ENCODE measurements around the gene ITGA8.
"Not testable (repeated sequence)": the region's sequence is repeated elsewhere in the genome, so short reads cannot be mapped to it uniquely, and the experiment has no call there.

The ITGA8 gene

DNA sequence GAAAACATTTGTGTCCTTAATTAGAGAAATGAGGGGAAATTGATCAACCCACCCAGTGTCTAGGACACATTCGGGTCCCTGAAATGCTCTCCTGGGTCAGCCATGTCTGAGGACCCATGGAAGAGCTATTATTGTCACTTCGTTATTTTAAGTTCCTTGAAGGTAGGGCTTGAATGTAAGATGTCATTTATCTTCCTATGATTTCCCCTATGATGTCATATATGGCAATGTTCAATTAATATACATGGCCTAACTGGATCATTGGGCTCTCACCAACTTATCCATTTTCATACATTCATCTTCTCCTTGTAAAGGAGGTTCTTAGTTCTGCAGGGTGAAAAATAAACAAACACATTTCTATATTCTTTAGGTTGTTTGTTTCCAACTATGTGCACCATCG, 235.6 kb downstream of the ITGA8 start:
- Mint-ChIP-seq H3K4me1 (ENCODE audit: low read depth) (no peaks in the 10 kb centered on the region), H3K4me3 (no peak overlapping the region), H3K27me3 (peaks cover 44% of the 10 kb centered on the region), H3K9me3 (no peaks in the 10 kb centered on the region), H3K36me3 (ENCODE audit: low read depth) (no peaks in the 10 kb centered on the region), H3K27ac (no peak overlapping the region)
- no peak for DNase-seq

DNA sequence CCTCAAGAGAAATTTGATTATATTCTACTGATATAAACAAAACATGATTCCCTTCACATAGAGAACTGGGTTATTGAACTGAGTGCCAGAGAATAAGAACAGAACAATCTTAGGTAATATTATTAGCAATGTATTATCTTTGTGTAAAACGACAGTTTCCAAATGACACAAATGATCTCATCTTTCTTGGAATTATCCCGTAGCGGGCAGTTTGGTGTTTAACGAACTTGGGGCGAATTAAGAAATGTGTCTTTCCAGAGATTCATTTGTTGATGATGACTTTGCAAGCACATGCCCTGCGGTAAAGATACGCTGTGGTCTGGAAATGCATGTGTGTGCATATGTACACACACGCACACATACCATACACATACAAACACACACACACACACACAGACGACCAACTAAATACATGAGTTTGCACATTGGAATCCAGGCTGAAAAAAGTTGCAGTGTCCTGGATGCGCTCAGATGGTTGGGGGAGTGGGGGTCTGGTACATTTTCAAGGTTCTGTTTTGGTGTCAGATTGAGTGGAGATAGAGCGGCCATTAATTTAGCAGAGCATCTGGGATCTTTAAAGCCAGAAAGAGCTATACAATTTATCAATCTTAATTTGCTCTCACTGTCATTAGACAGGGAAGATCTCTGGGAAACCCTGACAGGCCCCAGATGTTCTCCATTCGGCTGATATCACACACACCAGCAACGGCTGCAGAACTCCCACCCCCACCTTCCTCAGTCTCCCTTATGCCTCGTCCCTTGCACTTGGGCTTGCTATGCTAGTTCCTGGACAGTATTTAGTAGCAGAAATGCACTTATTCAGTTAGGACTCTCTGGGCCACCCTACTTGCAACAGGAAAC, 236.3 kb downstream of the ITGA8 start:
- no peak overlapping the region for H3K27ac Mint-ChIP-seq
- no peaks in the 10 kb centered on the region for H3K36me3 Mint-ChIP-seq (ENCODE audit: low read depth)
- H3K27me3 Mint-ChIP-seq, result peaks cover 41% of the 10 kb centered on the region
- H3K4me1 Mint-ChIP-seq (ENCODE audit: low read depth), result no peaks in the 10 kb centered on the region
- DNase-seq, result no peak
- no peaks in the 10 kb centered on the region for H3K9me3 Mint-ChIP-seq
- H3K4me3 Mint-ChIP-seq, result no peak overlapping the region

DNA sequence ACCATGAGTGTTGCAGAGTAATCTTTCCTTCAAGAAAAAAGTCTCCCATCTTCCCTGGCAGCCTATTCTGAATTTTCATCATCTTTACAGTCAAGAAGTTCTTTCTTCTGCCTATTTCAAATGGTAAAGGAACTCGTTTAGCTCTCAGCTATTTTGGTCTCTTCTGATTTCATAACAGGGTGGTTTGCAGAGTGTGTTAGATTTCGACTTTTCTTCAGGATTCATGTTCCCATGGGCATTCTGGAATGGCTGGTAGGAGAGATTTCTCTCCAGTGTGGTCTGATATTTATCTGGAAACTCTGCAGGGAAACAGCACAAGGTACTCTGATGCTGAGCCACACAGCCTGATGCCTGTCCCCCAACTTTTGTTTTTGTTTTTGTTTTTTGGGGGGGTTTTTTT, 237.6 kb downstream of the ITGA8 start:
- no peaks in the 10 kb centered on the region for H3K9me3 Mint-ChIP-seq
- peaks cover 47% of the 10 kb centered on the region for H3K27me3 Mint-ChIP-seq
- H3K36me3 Mint-ChIP-seq (ENCODE audit: low read depth), result no peaks in the 10 kb centered on the region
- H3K4me1 Mint-ChIP-seq (ENCODE audit: low read depth), result no peaks in the 10 kb centered on the region
- no peak overlapping the region for H3K27ac Mint-ChIP-seq
- DNase-seq, result no peak
- H3K4me3 Mint-ChIP-seq, result no peak overlapping the region

DNA sequence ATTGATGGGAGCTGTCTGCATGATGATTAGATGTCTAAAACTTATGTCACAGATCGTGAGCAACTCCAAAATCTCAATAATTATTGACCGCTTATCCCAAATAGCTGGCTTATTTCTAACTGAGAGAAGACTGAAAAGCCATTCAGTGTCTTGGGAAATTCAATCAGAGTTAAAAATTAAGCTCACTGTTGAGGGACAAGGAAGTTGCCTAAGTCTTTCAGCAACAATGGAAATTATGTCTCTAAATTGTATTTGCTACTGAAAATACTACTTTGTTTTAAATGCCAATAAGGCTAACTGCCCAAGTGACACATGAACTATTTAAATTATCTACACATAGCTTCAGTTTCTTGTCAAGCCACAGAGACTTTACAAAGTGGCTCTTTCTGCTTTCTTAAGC, 240.8 kb downstream of the ITGA8 start:
- Mint-ChIP-seq H3K36me3 (ENCODE audit: low read depth) (no peaks in the 10 kb centered on the region), H3K9me3 (no peaks in the 10 kb centered on the region), H3K4me3 (no peak overlapping the region), H3K27me3 (peaks cover 49% of the 10 kb centered on the region), H3K4me1 (ENCODE audit: low read depth) (no peaks in the 10 kb centered on the region), H3K27ac (no peak overlapping the region)
- DNase-seq, result no peak

DNA sequence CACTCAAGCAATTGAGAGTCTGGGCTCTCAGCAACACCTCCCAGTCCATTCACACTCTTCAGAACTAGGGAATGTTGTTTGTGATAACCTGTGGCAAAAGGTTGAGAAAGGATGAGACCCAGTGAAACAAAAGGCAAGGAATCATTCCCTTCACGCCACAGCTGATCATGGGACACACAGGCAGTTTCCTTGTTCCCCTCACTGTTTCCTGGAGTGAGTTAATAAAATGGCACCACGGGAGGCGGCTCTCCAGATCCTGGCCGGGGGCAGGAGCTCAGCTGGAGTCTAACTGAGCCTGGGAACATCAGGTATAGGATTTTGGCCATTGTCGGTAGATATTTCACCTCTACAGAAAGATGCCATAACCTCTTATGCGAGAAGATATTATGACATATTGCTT, 241.3 kb downstream of the ITGA8 start:
- no peaks in the 10 kb centered on the region for H3K4me1 Mint-ChIP-seq (ENCODE audit: low read depth)
- H3K36me3 Mint-ChIP-seq (ENCODE audit: low read depth), result no peaks in the 10 kb centered on the region
- no peak overlapping the region for H3K27ac Mint-ChIP-seq
- DNase-seq, result no peak
- no peaks in the 10 kb centered on the region for H3K9me3 Mint-ChIP-seq
- H3K27me3 Mint-ChIP-seq, result peaks cover 51% of the 10 kb centered on the region
- H3K4me3 Mint-ChIP-seq, result no peak overlapping the region

- no peak for DNase-seq
- Mint-ChIP-seq H3K4me3 (no peak overlapping the region), H3K9me3 (no peaks in the 10 kb centered on the region), H3K27me3 (peaks cover 61% of the 10 kb centered on the region), H3K4me1 (ENCODE audit: low read depth) (no peaks in the 10 kb centered on the region), H3K27ac (no peak overlapping the region), H3K36me3 (ENCODE audit: low read depth) (no peaks in the 10 kb centered on the region)
Observed at GRCh38 chr10:15476337-15476736, 243.4 kb downstream of the ITGA8 start.

- not testable (repeated sequence) for H3K9me3 Mint-ChIP-seq; H3K36me3 Mint-ChIP-seq (ENCODE audit: low read depth); H3K4me1 Mint-ChIP-seq (ENCODE audit: low read depth); H3K4me3 Mint-ChIP-seq; DNase-seq; H3K27ac Mint-ChIP-seq
- H3K27me3 Mint-ChIP-seq, result peaks cover 57% of the 10 kb centered on the region
Observed at GRCh38 chr10:15475439-15475838, 244.3 kb downstream of the ITGA8 start.

GRCh38 chr10:15474671-15475070, 245.1 kb downstream of the ITGA8 start:
- Mint-ChIP-seq H3K27me3 (peaks cover 52% of the 10 kb centered on the region), H3K4me3 (no peak overlapping the region), H3K36me3 (ENCODE audit: low read depth) (no peaks in the 10 kb centered on the region), H3K4me1 (ENCODE audit: low read depth) (no peaks in the 10 kb centered on the region), H3K9me3 (no peaks in the 10 kb centered on the region), H3K27ac (no peak overlapping the region)
- DNase-seq, result no peak

GRCh38 chr10:15473396-15473767, 246.3 kb downstream of the ITGA8 start:
- DNase-seq, result no peak
- H3K9me3 Mint-ChIP-seq, result no peaks in the 10 kb centered on the region
- no peaks in the 10 kb centered on the region for H3K36me3 Mint-ChIP-seq (ENCODE audit: low read depth)
- H3K4me1 Mint-ChIP-seq (ENCODE audit: low read depth), result no peaks in the 10 kb centered on the region
- H3K4me3 Mint-ChIP-seq, result no peak overlapping the region
- H3K27me3 Mint-ChIP-seq, result peaks cover 49% of the 10 kb centered on the region
- no peak overlapping the region for H3K27ac Mint-ChIP-seq

GRCh38 chr10:15472431-15473395, 247.0 kb downstream of the ITGA8 start:
- H3K27ac Mint-ChIP-seq, result no peak overlapping the region
- no peaks in the 10 kb centered on the region for H3K4me1 Mint-ChIP-seq (ENCODE audit: low read depth)
- H3K27me3 Mint-ChIP-seq, result peaks cover 44% of the 10 kb centered on the region
- H3K4me3 Mint-ChIP-seq, result no peak overlapping the region
- no peaks in the 10 kb centered on the region for H3K36me3 Mint-ChIP-seq (ENCODE audit: low read depth)
- DNase-seq, result no peak
- H3K9me3 Mint-ChIP-seq, result no peaks in the 10 kb centered on the region

GRCh38 chr10:15472008-15472407, 247.7 kb downstream of the ITGA8 start:
- H3K27ac Mint-ChIP-seq, result no peak overlapping the region
- peaks cover 44% of the 10 kb centered on the region for H3K27me3 Mint-ChIP-seq
- H3K9me3 Mint-ChIP-seq, result no peaks in the 10 kb centered on the region
- H3K4me1 Mint-ChIP-seq (ENCODE audit: low read depth), result no peaks in the 10 kb centered on the region
- no peak for DNase-seq
- H3K4me3 Mint-ChIP-seq, result no peak overlapping the region
- no peaks in the 10 kb centered on the region for H3K36me3 Mint-ChIP-seq (ENCODE audit: low read depth)

DNA sequence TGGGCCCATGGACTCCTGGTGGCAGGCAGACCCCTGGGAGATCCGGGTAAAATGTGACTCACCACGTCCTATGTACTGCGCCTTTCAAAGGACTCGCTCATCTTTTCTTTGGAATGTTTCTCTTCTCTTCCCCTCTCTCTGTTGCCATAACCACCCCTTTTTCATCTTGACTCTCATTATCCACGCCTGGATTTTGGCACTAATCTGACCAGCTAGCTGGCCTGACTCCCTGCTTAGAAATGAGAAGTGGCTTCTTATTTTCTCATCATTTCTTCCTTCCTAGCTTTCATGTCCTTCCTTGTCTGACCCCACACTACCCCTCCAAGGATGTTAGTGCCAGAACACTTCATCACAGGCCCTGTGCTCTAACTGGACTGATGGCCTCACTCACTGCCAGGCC, 250.6 kb downstream of the ITGA8 start:
- Mint-ChIP-seq H3K4me3 (no peak overlapping the region), H3K27me3 (peaks cover 34% of the 10 kb centered on the region), H3K36me3 (ENCODE audit: low read depth) (no peaks in the 10 kb centered on the region), H3K4me1 (ENCODE audit: low read depth) (no peaks in the 10 kb centered on the region), H3K27ac (no peak overlapping the region), H3K9me3 (no peaks in the 10 kb centered on the region)
- no peak for DNase-seq

DNA sequence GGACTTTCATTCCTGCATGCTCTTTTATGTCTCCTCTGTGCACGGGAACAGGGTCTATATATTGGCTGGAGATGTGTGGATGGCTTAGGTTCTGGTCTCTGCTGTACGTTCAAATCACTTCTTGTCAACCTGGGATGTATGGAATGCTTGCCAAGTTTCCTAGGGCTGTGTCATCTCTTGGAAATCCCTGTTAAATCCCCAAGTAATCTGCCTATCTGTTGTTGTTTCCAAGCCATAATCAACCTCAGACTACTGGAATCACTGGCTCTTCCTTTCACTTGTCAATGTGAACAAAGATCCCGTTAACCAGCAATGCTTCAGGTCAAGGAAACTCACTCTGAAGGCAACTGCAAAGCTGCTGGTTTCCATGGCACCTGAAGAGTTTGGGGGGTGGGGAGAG, 255.3 kb downstream of the ITGA8 start:
- no peaks in the 10 kb centered on the region for H3K36me3 Mint-ChIP-seq (ENCODE audit: low read depth)
- DNase-seq, result no peak
- peaks cover 10% of the 10 kb centered on the region for H3K9me3 Mint-ChIP-seq
- H3K4me3 Mint-ChIP-seq, result no peak overlapping the region
- H3K27ac Mint-ChIP-seq, result no peak overlapping the region
- peaks cover 43% of the 10 kb centered on the region for H3K27me3 Mint-ChIP-seq
- no peaks in the 10 kb centered on the region for H3K4me1 Mint-ChIP-seq (ENCODE audit: low read depth)

Measured in activated T-cell treated with anti-CD3 and anti-CD28 coated beads, Interleukin-2, amount 50 U/mL, for 24 hours (primary cell).